GM12874 (cell line): ENCODE results near the gene PABPC3.

Source experiments
- TF ChIP-seq, protein P1 (sequence below): IDR thresholded peaks from 2 replicates; pipeline ENCODE4 v1.5.1; 2011; ENCODE audit warnings: low read depth, mild to moderate bottlenecking, control low read depth, low read length, moderate library complexity; ENCODE audit not compliant: insufficient read depth

The PABPC3 gene

DNA sequence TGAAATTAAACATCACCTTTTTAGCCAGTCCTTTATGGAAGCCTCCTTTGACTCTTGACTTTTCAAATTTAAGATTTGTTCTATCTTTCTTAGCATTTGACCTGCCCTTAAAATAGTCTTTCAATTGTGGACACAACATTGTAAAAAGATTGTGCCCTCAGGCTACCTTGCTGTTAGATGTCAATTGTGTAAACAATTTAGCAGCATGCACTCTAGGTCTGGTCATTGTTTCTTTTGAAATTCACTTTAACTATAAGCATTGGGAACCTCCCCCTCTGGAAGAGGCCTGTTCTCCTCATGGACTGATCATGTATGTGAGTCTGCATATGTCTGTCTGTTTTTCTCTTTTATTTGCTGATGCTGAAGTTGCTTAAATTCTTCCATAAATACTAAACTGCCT, 31.5 kb upstream of the PABPC3 start:
- TF ChIP-seq, protein P1, sequence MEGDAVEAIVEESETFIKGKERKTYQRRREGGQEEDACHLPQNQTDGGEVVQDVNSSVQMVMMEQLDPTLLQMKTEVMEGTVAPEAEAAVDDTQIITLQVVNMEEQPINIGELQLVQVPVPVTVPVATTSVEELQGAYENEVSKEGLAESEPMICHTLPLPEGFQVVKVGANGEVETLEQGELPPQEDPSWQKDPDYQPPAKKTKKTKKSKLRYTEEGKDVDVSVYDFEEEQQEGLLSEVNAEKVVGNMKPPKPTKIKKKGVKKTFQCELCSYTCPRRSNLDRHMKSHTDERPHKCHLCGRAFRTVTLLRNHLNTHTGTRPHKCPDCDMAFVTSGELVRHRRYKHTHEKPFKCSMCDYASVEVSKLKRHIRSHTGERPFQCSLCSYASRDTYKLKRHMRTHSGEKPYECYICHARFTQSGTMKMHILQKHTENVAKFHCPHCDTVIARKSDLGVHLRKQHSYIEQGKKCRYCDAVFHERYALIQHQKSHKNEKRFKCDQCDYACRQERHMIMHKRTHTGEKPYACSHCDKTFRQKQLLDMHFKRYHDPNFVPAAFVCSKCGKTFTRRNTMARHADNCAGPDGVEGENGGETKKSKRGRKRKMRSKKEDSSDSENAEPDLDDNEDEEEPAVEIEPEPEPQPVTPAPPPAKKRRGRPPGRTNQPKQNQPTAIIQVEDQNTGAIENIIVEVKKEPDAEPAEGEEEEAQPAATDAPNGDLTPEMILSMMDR, result no peak

DNA sequence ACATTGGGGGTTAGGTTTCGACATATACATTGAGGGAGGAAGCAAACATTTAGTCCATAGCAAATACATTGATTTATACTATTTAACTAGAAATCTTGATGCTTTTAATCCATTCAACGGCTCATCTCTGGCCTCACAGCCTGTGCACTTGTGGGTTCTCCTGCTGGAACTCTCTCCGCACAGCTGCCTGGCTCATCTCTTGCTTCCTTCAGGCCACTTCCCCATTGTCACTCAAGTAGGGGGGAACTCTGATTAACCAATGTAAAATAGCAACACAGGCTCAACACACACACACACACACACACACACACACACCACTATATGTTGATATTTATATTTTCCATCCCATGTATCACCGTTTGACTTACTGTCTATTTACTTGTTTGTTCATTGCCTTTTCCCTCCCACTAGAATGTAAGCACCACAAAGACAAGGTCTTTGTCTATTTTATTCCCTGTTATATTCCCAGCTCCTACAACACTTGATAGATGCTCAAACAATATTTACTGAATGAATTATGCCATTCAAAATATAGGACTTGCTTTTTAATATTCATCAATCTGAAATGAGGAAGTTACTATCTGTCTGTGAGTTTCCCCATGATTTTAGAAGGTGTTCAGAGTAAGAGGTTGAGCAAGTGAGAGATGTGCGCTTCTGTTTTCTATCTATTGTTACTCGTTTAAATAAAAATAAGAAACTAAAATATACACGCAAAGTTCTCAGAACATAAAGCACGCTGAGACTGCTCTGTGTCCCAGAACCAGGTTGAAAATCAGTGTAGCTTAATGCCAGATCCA, 29.8 kb upstream of the PABPC3 start:
- TF ChIP-seq, protein P1, result no peak

DNA sequence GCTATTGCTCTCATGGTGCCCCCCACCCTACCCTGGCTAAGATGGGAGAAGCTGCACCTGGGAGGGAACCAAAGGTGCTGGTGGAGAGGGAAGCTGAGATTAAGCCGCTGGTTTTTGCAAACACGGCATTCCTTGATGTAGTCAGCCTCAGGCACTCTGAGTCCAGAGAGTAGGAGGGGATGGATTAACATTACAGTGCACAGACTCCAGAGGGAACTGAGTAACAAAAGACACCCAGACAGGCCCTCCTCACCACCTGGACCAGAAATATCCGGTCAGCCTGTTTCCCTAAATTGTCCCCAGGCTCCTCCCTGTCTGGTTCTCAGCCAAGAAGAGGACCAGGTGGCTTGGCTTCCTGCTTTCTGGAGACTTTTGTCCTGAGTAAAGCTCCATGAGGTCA, 28.9 kb upstream of the PABPC3 start:
- TF ChIP-seq, protein P1, result no peak

DNA sequence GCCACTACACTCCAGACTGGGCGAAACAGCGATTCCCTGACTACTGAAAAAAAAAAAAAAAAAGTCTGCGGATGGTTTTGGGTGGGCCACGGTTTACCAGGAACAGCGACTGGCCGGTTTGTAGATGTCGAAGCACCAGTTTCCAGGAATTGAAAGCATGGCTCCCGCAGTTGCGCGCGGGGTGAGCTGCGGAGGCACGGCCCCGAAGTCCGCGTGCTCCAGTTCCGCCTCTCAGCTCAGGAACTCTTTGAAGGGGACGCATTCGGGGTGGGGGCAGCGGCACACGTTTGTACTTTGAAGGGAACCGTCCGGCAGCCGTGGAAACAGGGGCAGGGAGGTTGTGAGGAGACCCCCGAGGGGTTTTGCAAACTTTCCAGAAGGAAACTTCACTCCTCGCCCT, 27.1 kb upstream of the PABPC3 start:
- TF ChIP-seq, protein P1, result no peak

DNA sequence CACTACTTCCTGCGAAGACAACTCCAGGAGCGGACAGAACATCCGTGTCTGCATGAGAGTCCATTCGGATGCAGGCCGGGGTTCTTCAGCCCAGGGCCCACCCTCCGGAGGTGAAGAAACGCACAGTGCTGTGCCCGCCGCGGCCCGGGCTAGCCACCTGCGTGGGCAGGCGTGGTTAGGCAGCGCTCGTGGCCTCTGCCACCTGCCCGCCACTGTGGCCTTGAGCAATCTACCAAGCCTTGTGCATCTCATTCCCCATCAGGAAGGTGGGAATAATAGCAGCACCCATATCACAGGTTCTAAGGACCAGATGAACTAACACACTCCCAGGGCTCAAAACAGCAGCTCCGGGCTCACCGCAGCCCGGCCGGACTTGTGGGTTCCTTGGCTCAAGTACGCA, 26.7 kb upstream of the PABPC3 start:
- TF ChIP-seq, protein P1, result no peak

DNA sequence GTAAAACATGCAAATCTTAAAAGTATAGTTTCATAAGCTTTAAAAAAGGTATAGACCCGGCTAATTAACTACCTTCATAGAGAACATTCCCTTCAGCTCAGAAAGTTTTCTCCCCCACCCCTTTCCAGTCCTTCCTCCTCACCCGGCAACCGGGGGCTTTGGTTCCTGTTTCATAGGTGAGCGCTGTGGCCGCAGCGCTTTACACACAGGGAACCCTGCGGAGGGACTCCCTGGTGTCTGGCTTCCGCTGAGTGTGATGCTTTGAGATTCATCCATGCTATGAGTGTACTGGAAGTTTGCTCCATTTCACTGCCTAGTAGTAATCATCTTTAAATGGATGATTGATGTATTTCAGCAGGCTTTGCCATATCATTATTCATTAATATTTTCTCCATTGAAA, 26.0 kb upstream of the PABPC3 start:
- TF ChIP-seq, protein P1, result no peak

DNA sequence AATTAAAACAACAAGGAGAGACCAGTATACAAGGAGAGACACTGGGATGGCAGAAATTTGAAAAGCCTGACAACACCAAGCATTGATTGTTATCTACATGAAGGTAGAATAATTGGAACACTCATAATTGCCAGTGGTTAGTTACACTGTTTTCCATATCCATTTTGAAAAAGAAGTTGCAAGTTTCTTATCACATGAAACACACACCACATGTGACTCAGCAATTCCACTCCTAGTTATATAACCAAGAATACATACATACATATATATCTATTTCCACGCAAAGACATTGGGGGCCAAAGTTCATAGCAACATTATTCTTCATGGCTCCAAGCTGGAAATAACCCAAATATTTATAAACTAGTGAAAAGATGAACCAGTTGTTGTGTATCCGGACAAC, 15.2 kb upstream of the PABPC3 start:
- TF ChIP-seq, protein P1, result no peak
